ENCODE measurements around the gene HSD17B3.
"Not testable (repeated sequence)": the region's sequence is repeated elsewhere in the genome, so short reads cannot be mapped to it uniquely, and the experiment has no call there.

The HSD17B3 gene

DNA sequence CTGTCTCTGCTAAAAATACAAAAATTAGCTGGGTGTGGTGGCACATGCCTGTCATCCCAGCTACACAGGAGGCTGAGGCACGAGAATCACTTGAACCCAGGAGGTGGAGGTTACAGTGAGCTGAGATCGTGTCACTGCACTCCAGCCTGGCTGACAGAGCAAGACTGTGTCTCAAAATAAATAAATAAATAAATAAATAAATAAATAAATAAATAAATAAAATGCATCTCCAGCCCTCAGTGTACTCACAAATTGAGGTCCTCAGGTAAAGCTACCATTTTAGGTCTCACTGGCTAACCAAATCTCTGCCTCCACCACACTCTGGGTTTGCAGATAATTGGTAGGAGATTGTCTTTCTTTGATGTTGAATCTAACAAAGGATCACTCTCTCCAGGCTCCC, 112.4 kb downstream of the HSD17B3 start:
- CTCF ChIA-PET; H3K4me3 ChIP-seq (ENCODE audit: control insufficient read depth in 1 of 7, extremely low read depth in 1 of 7, insufficient read depth in 4 of 7, low read depth in 2 of 7, low read length in 6 of 7); DNase-seq; H3K36me3 ChIP-seq (ENCODE audit: control insufficient read depth in 4 of 4, insufficient read depth in 4 of 4, low read length in 3 of 4); POLR2A ChIA-PET; H3K4me1 ChIP-seq (ENCODE audit: control extremely low read depth in 1 of 4, control insufficient read depth in 4 of 4, insufficient read depth in 4 of 4, low read length in 3 of 4); H3K27ac ChIP-seq (ENCODE audit: insufficient read depth in 1 of 2, low read depth in 1 of 2, low read length in 2 of 2, poor library complexity in 1 of 2, severe bottlenecking in 2 of 2): not testable (repeated sequence)
- H3K27me3 ChIP-seq (replicated peaks in 2 of 5; ENCODE audit: control insufficient read depth in 4 of 5, insufficient read depth in 5 of 5, low read length in 4 of 5): peaks cover 0 to 32% (median 4%) of the 10 kb centered on the region in 5 experiments
- peaks cover 0 to 41% (median 15%) of the 10 kb centered on the region in 5 experiments for H3K9me3 ChIP-seq (ENCODE audit: control extremely low read depth in 1 of 5, control insufficient read depth in 4 of 5, insufficient read depth in 2 of 5, low read depth in 1 of 5, low read length in 4 of 5)
- WGBS (ENCODE audit: insufficient coverage): 86% methylated on average over 1 of the region's 2 CpGs

GRCh38 chr9:96188571-96188970, 113.4 kb downstream of the HSD17B3 start:
- no peak overlapping the region for H3K4me3 ChIP-seq (ENCODE audit: control insufficient read depth in 1 of 7, extremely low read depth in 1 of 7, insufficient read depth in 4 of 7, low read depth in 2 of 7, low read length in 6 of 7)
- peaks cover 0 to 41% (median 15%) of the 10 kb centered on the region in 5 experiments for H3K9me3 ChIP-seq (ENCODE audit: control extremely low read depth in 1 of 5, control insufficient read depth in 4 of 5, insufficient read depth in 2 of 5, low read depth in 1 of 5, low read length in 4 of 5)
- H3K4me1 ChIP-seq (ENCODE audit: control extremely low read depth in 1 of 4, control insufficient read depth in 4 of 4, insufficient read depth in 4 of 4, low read length in 3 of 4): no peaks in the 10 kb centered on the region
- no peaks in the 10 kb centered on the region for H3K36me3 ChIP-seq (ENCODE audit: control insufficient read depth in 4 of 4, insufficient read depth in 4 of 4, low read length in 3 of 4)
- WGBS (ENCODE audit: insufficient coverage): 94% methylated on average over 3 of the region's 5 CpGs
- DNase-seq: no peak
- H3K27me3 ChIP-seq (replicated peaks in 2 of 5; ENCODE audit: control insufficient read depth in 4 of 5, insufficient read depth in 5 of 5, low read length in 4 of 5): peaks cover 0 to 42% (median 6%) of the 10 kb centered on the region in 5 experiments
- ChIA-PET CTCF (no interaction called here), POLR2A (no interaction called here)
- no peak overlapping the region for H3K27ac ChIP-seq (ENCODE audit: insufficient read depth in 1 of 2, low read depth in 1 of 2, low read length in 2 of 2, poor library complexity in 1 of 2, severe bottlenecking in 2 of 2)

GRCh38 chr9:96187151-96187555, 114.8 kb downstream of the HSD17B3 start:
- no peak for DNase-seq
- 91% methylated on average over 11 of the region's 12 CpGs for WGBS (ENCODE audit: insufficient coverage)
- POLR2A ChIA-PET: no interaction called here
- H3K36me3 ChIP-seq (ENCODE audit: control insufficient read depth in 4 of 4, insufficient read depth in 4 of 4, low read length in 3 of 4): no peaks in the 10 kb centered on the region
- H3K4me3 ChIP-seq (ENCODE audit: control insufficient read depth in 1 of 7, extremely low read depth in 1 of 7, insufficient read depth in 4 of 7, low read depth in 2 of 7, low read length in 6 of 7): no peak overlapping the region
- no peak overlapping the region for H3K27ac ChIP-seq (ENCODE audit: insufficient read depth in 1 of 2, low read depth in 1 of 2, low read length in 2 of 2, poor library complexity in 1 of 2, severe bottlenecking in 2 of 2)
- H3K9me3 ChIP-seq (ENCODE audit: control extremely low read depth in 1 of 5, control insufficient read depth in 4 of 5, insufficient read depth in 2 of 5, low read depth in 1 of 5, low read length in 4 of 5): peaks cover 0 to 41% (median 15%) of the 10 kb centered on the region in 5 experiments
- no peaks in the 10 kb centered on the region for H3K4me1 ChIP-seq (ENCODE audit: control extremely low read depth in 1 of 4, control insufficient read depth in 4 of 4, insufficient read depth in 4 of 4, low read length in 3 of 4)
- H3K27me3 ChIP-seq (replicated peaks in 2 of 5; ENCODE audit: control insufficient read depth in 4 of 5, insufficient read depth in 5 of 5, low read length in 4 of 5): peaks cover 0 to 50% (median 6%) of the 10 kb centered on the region in 5 experiments
- CTCF ChIA-PET: no interaction called here

- WGBS (ENCODE audit: insufficient coverage): 42% methylated on average over 18 of the region's 18 CpGs
- no peaks in the 10 kb centered on the region for H3K36me3 ChIP-seq (ENCODE audit: control insufficient read depth in 4 of 4, insufficient read depth in 4 of 4, low read length in 3 of 4)
- H3K4me3 ChIP-seq (ENCODE audit: control insufficient read depth in 1 of 7, extremely low read depth in 1 of 7, insufficient read depth in 4 of 7, low read depth in 2 of 7, low read length in 6 of 7): no peak overlapping the region
- DNase-seq: no peak
- H3K27ac ChIP-seq (ENCODE audit: insufficient read depth in 1 of 2, low read depth in 1 of 2, low read length in 2 of 2, poor library complexity in 1 of 2, severe bottlenecking in 2 of 2): no peak overlapping the region
- ChIA-PET POLR2A (no interaction called here), CTCF (no interaction called here)
- peaks cover 0 to 36% (median 15%) of the 10 kb centered on the region in 5 experiments for H3K9me3 ChIP-seq (ENCODE audit: control extremely low read depth in 1 of 5, control insufficient read depth in 4 of 5, insufficient read depth in 2 of 5, low read depth in 1 of 5, low read length in 4 of 5)
- H3K4me1 ChIP-seq (ENCODE audit: control extremely low read depth in 1 of 4, control insufficient read depth in 4 of 4, insufficient read depth in 4 of 4, low read length in 3 of 4): no peaks in the 10 kb centered on the region
- H3K27me3 ChIP-seq (replicated peaks in 2 of 5; ENCODE audit: control insufficient read depth in 4 of 5, insufficient read depth in 5 of 5, low read length in 4 of 5): peaks cover 0 to 50% (median 8%) of the 10 kb centered on the region in 5 experiments
These were observed 115.4 kb downstream of the HSD17B3 start for GRCh38 chr9:96186591-96187011.

GRCh38 chr9:96185518-96186156, 116.3 kb downstream of the HSD17B3 start:
- H3K4me3 ChIP-seq (ENCODE audit: control insufficient read depth in 1 of 7, extremely low read depth in 1 of 7, insufficient read depth in 4 of 7, low read depth in 2 of 7, low read length in 6 of 7): no peak overlapping the region
- ChIA-PET POLR2A (no interaction called here), CTCF (no interaction called here)
- 100% methylated on average over 1 of the region's 2 CpGs for WGBS (ENCODE audit: insufficient coverage)
- H3K27me3 ChIP-seq (replicated peaks in 2 of 5; ENCODE audit: control insufficient read depth in 4 of 5, insufficient read depth in 5 of 5, low read length in 4 of 5): peaks cover 0 to 56% (median 8%) of the 10 kb centered on the region in 5 experiments
- H3K4me1 ChIP-seq (ENCODE audit: control extremely low read depth in 1 of 4, control insufficient read depth in 4 of 4, insufficient read depth in 4 of 4, low read length in 3 of 4): no peaks in the 10 kb centered on the region
- DNase-seq: no peak
- no peak overlapping the region for H3K27ac ChIP-seq (ENCODE audit: insufficient read depth in 1 of 2, low read depth in 1 of 2, low read length in 2 of 2, poor library complexity in 1 of 2, severe bottlenecking in 2 of 2)
- H3K36me3 ChIP-seq (ENCODE audit: control insufficient read depth in 4 of 4, insufficient read depth in 4 of 4, low read length in 3 of 4): no peaks in the 10 kb centered on the region
- peaks cover 0 to 28% (median 13%) of the 10 kb centered on the region in 5 experiments for H3K9me3 ChIP-seq (ENCODE audit: control extremely low read depth in 1 of 5, control insufficient read depth in 4 of 5, insufficient read depth in 2 of 5, low read depth in 1 of 5, low read length in 4 of 5)

Measured in common myeloid progenitor, CD34-positive (primary cell).